Sciatic nerve (tissue), 2 donors: Measurements from ENCODE around the gene VWF. TPM values are rescaled to one million over a fixed set of nuclear protein-coding genes. Genes with fewer than 3 reads are reported as not detected.
A peak's percentile ranks its signal among the peaks of the same experiment; 100 is the strongest.

Experiments used
- ATAC-seq: fragments of 200-7000 bp; cut with Tn5 transposase; one replicate; pipeline ENCODE4 v1.9.1; 2020; ENCODE audit warnings: mild to moderate bottlenecking, moderate library complexity
- DNase-seq: peaks from one replicate; pipeline ENCODE4 v3.0.0-alpha.2; 2020; ENCODE audit warnings: low spot score
- intact Hi-C: fragments of 100-400 bp; cut with DNase I; formaldehyde crosslinking; loops from one replicate; pipeline ENCODE4 v1.14.2; 2022
- total RNA-seq: library from RNA; stranded (reverse); fragmentation: NEBNext Ultra II Directional; extraction: Animal tissue kit (Norgen Biotek cat#: 25700); gene quantifications from one replicate; pipeline ENCODE4 v1.2.1, GENCODE V29; 2021
- donor health status: DM: no; HTN: no; CAD: no.
- donor health status: DM: no; HTN: no; CAD: no.

The VWF gene
- total RNA-seq, 1 donor from 2014 or later = 655 TPM

DNA sequence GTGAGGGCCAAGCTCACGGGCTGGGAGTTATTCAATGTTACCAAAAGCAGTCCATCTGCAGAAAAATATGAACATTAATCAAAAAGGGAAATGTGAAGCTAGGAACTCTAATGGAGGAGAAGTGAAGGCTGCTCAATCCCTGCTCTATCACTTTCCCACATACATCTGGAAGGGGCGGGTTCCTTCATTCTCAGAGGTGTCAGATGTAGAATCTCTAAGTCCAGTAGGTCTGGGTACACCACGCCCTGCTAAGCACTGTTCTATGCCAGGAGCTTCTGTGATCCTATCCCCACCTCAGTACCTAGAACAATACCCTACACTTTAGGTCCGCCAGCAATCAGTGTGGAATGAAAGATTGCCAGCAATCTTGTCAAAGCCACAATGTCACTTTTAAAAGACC, 142.4 kb downstream of the VWF start:
- no peak for DNase-seq
- ATAC-seq = no peak
- intact Hi-C loops = loop anchor here (2.0 to 10.0 kb wide), 2 partner anchors 31 to 303 kb away; no protein-coding TSS in a partner anchor

DNA sequence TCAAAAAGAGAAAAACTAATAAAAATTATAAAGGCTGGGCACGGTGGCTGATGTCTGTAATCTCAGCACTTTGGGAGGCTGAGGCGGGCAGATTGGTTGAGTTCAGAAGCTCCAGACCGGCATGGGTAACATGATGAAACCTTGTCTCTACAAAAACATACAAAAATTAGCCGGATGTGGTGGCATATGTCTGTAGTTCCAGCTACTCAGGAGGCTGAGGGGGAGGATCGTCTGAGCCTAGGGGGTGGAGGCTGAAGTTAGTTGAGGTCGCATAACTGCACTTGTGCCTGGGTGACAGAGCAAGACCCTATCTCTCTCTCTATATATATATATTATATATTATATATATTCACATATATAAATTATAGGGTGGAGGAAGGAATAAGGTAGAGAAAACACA, 146.9 kb downstream of the VWF start:
- intact Hi-C loops = no loop called here
- DNase-seq = no peak

DNA sequence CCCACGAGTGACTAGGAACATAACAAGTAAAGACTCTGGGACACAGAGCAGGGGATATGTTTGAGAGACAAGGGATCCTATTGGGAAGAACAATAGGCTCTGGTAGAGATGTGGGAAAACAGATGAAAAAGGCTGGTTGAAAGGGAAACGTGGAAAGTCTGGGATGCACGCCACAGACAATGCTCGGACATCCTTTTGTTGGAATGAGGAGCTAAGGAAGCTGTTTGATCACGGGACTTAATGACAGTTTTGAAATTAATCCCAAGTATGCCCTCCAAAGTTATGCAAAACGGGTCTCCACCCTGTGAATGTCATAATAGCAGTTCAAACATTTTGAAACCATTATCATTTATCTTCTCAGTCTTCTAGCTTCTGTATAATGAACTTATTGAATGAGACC, 147.8 kb downstream of the VWF start:
- DNase-seq (no peak), ATAC-seq (no peak)
- intact Hi-C loops = no loop called here

More for the DNA sequence above, 146.9 kb downstream of the VWF start:
- no peak for ATAC-seq

DNA sequence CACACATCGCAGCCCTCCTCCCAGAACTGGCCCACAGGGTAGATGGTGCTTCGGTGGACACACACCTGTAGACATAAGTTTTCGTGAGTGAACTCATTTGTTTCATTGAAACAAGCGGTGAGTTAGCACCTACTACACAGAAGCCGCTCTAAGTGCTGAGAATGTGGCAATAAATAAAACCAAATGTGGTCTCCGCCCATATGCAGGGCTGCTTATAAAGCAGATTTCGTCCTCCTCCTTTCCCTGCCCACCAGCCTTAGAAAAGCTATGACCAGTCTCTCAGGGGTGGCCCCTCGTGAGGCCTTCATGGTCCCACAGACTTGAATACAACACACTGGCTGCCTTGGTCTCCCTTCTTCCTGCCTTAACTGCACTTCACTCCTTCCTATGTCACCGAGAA, 148.3 kb downstream of the VWF start:
- DNase-seq (no peak), ATAC-seq (no peak)
- intact Hi-C loops = no loop called here

DNA sequence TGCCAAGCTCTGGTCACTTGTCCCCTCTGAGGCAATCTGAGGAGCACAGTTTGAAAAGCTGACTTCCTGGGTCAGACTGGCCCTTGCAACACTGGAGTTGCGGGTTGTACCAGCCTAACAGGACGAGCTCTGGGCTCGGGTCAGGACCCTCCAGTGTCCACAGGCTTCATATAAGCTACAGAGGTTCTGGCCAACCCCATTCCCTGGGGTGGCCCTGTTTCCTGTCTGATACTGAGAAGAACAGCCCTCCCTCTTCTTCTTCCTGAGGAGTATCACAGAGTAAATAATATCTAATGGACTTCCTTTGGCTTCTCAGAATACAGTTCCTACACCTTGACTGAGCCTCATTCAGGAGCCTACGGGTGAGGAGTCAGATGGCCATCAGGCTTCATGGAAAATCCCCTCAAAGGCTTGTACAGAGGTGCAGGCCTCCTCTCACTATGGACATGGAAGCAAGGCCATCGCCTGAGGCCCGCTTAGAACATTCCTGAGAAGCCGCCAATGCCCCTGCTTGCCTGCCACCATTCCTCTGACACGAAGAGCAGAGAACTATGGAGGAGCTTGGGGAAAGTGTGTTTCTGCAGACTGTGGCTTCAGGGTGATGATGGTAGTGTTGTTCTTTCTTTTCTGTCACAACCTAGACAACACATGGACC, 150.9 kb downstream of the VWF start:
- intact Hi-C loops = no loop called here
- ATAC-seq = no peak
- DNase-seq = no peak

DNA sequence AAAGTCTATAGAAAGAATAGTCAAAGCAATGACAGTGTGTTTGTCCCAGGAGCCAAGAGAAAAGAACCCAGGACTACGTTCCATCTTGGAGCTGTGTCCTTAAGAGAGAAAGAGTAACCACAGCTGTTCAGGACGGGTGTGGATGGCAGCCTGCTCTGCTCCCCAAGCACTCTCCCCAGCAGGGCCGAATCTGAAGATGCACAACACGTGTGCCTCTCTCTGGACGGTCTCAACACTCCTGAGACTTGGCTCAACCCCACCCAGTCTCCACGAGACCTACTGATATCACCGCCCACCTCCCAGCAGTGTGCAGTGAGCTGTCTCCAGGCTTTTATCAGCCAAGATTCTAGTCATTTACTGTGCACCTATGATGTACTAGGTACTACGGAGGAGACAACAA, 152.1 kb downstream of the VWF start:
- intact Hi-C loops = no loop called here
- ATAC-seq = no peak
- no peak for DNase-seq

DNA sequence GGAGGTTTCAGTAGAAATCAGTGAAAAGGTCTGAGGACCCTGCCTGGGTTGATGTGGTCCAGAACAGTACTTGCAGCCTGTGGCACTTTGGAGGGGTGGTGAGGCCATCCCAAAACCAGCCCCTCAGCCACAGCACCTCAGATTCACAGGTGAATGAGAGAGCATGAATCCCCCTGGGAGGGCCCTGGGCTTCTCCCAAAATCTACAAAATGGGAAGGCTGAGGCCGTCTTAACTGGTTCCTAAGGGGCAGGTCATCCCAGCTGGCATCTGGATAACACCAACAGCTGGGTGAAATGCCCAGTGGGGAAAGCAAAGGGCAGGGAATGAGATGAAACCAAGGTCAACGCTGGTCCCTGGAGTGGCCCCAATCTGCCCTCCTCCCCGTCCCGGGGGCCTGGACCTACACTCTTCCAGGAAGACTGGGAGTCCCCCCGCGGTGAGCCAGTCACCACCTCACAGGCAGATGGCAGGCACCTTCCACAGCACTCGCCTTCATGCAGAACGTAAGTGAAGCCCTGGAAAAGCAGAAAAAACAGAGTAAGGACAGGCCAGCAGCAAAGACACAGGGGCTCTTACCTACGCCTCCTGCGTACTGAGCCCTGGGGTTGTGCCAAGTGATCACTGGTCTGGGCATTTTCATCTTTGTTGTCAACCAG, 153.1 kb downstream of the VWF start:
- no peak for ATAC-seq

DNA sequence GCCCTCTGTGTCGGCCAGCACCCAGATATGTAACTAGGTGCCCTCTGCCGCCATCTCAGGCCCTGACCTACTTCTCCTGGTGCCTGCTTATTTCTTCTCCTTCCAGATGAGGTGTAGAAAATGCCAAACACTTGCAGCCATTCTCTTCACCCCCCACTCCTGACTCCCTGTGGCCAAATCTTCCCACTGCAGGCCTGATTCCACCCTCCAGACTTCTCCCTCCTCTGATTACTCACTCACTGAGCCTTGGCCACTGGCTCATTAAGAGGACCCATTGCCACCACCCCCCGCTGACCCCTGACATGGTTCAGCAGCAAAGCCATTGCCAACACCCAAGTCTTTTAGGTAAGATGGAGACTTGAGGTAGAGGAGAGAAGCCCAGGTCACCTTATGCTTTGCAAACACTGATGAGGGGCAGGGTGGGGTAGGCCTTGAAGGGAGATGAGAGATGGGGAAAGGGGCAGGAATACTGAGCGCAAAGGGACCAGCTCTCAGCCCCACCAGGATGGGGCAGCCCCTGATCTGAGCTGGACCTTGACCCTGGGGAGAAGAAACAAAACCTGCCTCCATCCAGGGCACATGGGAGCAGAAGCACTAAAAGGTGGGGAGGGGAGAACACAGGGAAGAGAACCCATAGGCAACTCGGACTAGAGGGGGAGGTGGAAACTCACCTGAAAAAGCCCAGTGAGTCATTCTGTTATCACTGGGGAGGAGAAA, 154.3 kb downstream of the VWF start:
- ATAC-seq = no peak
- intact Hi-C loops = no loop called here
- DNase-seq = no peak

More for the DNA sequence above, 153.1 kb downstream of the VWF start:
- intact Hi-C loops = no loop called here
- DNase-seq = no peak

DNA sequence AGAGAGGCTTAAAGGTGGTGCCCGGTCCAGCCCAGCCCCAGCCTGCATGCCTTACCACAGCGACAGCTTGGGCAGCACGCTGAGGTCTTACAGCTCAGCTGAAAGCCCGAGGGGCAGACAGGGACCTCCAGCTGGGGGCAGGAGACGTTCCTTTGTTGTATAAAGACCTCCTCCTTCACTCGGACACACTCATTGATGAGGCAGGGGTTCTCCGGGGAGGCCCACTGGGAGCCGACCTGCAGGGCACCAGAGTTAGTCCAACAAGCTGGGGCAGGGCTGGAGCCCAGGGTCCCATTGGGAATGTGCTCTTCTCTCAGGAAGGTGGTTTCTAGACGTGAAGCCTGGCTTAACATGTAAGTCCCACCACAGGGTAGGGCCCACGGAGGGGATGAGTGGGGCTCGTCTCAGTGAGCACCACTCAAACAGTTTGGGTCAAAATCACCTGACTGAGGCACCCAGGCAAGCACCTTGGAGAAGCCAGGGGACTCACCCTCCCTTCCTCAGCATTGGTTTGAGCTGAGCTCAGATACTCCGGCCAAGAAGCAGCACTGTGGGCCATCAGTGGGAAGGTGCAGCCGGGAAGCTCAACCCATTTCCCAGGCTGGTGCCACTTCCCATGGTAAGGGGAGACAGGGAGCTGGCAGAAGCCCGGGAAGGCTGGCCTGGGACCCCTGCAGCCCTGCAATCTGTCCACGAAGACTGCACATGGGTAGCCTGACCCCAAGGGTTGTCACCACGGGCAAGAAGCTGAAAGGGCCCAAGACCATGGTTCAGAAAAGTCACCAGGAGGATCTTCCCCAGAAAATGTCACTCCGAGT, 155.1 kb downstream of the VWF start:
- intact Hi-C loops = no loop called here
- DNase-seq (no peak), ATAC-seq (no peak)

DNA sequence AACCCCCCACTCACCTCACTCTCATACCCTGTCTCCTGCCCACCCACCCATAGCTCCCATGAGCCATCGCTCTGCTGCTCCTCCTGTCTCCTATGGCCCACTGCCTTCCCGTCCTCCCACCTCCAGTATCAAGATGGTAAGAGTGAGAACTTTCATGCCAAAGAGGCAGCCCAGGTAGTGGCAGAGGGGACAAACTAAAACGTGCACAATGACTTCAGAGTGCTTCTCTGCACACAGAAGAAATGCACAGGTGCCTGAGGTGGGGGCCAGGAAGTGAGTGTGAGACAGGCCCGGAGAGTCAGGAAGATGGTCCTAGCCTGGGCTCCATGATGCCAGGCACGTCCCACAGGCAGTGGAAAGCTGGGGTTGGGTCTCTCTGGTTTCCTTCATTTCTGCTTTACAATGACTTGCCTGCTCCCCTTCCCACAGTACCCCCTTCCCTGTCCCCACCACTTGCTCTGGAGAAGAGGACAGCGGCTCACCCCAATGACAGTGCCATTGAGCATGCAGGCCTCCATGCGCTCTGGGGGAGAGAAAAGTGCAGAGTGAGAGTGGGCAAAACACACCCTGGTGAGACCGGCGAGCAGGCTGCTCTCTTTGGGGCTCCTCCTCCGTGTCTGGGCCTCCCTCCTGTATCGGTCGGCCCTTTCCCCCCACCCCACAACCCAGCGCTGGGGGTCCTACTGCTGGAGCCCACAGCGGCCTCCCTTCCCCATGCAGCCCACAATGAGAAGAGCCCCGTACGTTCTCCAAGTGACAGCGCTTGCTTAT, 156.6 kb downstream of the VWF start:
- no peak for DNase-seq
- no peak for ATAC-seq
- intact Hi-C loops = no loop called here

DNA sequence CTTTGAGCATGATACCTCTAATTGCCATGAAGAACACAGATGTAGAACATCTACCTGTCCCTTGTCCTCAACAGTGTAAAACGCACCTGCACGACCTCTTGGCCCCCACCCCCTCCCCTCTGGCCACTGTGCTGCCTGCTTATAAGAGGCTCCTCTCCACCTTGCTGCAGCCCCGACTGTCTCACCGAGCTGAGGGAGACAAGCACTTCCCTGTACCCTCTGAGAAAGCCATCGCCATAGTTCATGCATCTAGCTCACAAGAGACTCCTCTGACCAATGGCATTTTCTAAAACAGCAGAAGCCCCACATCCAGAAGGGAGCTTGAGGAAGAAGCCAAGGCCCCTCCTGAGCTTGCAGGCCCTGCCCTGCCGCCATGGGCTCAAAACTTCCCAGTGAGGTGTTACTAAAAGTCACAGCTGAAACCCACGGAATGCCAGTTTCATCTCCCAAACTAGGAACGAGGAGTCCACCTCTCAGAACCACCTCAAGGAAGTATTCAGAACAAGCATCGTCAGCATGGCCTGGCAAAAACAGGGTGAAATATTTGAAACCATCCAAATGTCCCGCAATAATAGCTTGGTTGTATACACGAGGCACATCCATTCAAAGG, 157.9 kb downstream of the VWF start:
- intact Hi-C loops = no loop called here
- no peak for DNase-seq
- no peak for ATAC-seq

DNA sequence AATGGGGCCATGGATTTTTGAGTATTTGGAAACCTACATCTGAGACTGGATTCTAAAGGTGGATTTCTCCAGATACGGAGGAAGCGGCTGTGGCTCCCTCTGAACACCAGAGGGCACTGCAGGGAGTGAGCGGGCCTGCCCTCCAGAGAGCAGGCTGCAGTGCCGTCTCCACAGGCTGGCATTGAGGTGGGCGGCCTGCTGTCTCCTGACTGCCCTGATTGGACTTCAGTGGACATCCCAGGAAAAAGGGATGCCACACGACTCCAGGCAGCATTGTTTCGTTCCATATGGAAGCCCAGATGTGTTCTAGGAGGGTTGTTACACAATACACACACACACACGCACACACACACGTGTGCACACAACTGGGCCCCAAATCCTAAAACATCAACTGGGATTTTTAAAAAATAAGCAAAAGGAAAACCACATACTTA, 158.5 kb downstream of the VWF start:
- intact Hi-C loops = no loop called here
- peak; percentile 79 for ATAC-seq

DNA sequence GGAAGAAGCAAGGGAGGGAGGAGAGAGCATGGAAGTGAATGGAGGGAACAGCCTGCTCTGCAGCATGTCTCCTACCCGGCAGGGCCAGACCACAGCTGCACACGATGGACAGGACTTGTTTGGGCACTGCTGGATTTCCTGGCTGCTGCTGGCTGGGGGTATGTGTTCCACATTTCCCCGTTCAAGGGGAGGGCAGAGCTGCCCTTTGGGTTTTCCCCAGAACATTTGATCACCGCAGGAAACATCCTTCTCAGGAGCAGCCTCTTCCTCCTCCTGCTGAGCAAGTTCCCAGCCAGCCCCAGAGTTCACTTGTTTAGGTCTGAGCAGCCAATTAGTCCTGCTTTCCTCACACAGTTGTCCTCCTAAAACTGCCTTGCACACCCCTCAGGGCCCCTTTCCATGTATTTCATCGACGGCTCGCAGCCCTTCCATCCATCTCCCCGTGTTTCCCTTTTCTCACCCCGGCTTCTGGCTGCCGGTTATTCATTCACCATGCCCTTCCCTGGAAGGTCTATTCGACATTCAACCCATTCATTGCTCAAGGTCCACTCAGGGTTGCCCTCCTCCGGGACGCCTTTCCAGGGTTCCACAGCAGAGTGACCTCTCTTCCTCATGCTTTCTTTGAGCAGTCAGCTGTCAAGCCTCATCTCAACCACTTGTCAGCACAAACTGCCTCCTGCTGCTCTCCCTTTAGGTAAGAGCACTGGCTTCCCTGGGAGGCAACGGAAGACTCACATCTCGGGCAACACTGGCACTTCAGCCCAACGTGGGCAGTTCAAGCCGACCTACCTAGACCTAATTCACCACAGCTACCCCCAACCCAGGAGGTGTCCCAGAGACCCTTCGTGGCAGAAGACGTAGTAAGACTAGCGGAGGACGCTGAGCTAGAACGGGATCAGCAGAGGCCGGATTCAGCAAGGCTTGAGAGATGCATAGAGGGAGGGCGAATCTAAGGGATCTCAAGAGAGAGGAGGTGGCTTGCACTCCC, 159.3 kb downstream of the VWF start:
- intact Hi-C loops = no loop called here
- ATAC-seq = no peak
- DNase-seq = no peak

More for the DNA sequence above, 158.5 kb downstream of the VWF start:
- peak; percentile 72 for DNase-seq

DNA sequence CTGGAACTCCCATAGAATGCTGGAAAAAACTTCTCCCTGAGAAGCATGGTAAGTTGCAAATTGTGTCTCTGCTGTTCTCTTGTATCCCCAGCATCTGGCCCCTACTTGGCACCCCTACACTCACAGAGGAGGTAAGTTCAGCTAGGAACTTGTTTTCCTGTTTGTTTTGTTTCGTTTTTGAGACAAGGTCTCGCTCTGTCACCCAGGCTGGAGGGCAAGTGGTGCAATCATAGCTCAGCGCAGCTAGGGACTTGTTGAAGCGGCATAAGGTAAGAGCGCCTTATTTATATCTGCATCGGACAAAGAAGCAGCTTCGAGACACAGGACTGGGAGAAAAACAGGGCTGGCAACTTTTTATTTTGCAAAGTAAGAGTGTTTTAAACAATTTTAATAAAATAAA, 161.0 kb downstream of the VWF start:
- ATAC-seq (no peak), DNase-seq (no peak)
- intact Hi-C loops = no loop called here

DNA sequence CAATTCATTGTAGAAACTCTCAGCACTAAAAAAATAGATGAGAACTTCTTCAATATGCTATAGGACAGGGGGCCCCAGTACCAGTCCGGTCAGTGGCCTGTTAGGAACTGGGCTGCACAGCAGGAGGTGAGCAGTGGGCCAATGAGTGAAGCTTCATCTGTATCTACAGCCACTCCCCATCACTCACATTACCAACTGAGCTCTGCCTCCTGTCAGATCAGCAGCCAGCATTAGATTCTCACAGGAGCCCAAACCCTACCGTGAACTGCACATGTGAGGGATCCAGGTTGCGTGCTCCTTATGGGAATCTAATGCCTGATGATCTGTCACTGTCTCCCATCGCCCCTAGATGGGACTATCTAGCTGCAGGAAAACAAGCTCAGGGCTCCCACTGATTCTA, 163.7 kb downstream of the VWF start:
- intact Hi-C loops = no loop called here
- ATAC-seq (no peak), DNase-seq (no peak)

DNA sequence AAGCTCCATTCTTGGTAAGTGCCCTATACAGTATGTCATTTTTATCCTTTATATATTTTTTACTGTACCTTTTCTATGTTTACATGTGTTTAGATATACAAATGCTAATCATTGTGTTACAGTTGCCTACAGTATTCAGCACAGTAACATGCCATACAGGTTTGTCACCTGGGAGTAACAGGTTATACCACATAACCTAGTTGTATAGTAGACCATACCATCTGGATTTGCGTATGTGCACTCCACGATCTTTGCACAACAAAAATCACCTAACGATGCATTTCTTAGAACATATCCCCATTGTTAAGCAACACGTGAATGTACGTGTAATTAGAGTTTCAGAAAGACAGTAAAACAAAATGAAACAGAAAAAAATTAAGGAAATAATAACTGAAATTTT, 167.5 kb downstream of the VWF start:
- intact Hi-C loops = no loop called here
- ATAC-seq = no peak
- no peak for DNase-seq

DNA sequence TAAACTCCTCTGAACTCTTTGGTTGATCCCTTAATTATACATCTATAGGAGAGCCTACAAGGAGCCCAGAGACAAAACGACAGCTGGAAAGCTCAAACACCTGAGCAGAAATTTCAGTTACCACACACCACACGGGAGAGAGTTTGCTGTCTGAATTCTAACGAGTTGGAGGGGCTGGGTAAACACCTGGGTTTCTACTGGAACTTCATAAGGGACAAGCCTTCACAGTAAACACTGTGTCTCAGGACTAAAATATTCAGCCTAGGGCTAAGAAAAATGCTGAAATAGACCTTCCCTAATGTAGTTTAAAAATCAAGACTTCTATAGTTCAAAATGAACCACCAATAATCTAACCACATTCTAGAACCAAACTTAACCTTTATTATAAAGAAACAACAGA, 169.8 kb downstream of the VWF start:
- DNase-seq = no peak
- ATAC-seq = no peak
- intact Hi-C loops = no loop called here
